ENCODE data around the gene MCTP2.

DNA sequence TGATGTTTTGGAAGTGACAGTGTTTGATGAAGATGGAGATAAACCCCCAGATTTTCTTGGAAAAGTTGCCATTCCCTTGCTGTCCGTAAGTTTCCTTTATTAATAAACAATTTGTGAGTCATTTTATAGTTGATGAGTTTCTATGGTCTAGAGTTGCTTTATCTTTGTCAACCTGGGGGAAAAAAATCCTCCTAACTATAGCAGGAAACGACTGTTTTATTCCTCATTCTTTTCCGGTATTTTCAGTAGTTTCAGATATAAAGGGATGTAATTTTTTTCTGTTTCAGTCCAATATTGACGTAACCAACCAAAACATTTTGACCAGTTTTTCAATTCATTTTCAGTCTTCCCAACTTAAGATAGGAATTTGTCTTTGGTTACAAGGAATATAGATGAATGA, 154.1 kb downstream of the MCTP2 start:
- TF ChIP-seq YY1 (IDR thresholded peaks at IDR 0.05; ENCODE audit: low read depth), result no peak
- no peak for TF ChIP-seq CREB1 (IDR thresholded peaks at IDR 0.05; ENCODE audit: low read depth)
- TF ChIP-seq TAF1 (IDR thresholded peaks at IDR 0.05; ENCODE audit: low read depth), result no peak
- no peak for TF ChIP-seq CEBPB (IDR thresholded peaks at IDR 0.05)
- TF ChIP-seq EP300 (IDR thresholded peaks at IDR 0.05; ENCODE audit: borderline replicate concordance), result no peak
- TF ChIP-seq EGR1 (IDR thresholded peaks at IDR 0.05), result no peak
- TF ChIP-seq, protein P1, sequence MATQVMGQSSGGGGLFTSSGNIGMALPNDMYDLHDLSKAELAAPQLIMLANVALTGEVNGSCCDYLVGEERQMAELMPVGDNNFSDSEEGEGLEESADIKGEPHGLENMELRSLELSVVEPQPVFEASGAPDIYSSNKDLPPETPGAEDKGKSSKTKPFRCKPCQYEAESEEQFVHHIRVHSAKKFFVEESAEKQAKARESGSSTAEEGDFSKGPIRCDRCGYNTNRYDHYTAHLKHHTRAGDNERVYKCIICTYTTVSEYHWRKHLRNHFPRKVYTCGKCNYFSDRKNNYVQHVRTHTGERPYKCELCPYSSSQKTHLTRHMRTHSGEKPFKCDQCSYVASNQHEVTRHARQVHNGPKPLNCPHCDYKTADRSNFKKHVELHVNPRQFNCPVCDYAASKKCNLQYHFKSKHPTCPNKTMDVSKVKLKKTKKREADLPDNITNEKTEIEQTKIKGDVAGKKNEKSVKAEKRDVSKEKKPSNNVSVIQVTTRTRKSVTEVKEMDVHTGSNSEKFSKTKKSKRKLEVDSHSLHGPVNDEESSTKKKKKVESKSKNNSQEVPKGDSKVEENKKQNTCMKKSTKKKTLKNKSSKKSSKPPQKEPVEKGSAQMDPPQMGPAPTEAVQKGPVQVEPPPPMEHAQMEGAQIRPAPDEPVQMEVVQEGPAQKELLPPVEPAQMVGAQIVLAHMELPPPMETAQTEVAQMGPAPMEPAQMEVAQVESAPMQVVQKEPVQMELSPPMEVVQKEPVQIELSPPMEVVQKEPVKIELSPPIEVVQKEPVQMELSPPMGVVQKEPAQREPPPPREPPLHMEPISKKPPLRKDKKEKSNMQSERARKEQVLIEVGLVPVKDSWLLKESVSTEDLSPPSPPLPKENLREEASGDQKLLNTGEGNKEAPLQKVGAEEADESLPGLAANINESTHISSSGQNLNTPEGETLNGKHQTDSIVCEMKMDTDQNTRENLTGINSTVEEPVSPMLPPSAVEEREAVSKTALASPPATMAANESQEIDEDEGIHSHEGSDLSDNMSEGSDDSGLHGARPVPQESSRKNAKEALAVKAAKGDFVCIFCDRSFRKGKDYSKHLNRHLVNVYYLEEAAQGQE (IDR thresholded peaks at IDR 0.05; ENCODE audit: low read depth), result no peak
- no peak for TF ChIP-seq RAD21 (IDR thresholded peaks at IDR 0.05; ENCODE audit: low read depth)
- TF ChIP-seq, protein P2, sequence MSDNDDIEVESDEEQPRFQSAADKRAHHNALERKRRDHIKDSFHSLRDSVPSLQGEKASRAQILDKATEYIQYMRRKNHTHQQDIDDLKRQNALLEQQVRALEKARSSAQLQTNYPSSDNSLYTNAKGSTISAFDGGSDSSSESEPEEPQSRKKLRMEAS (IDR thresholded peaks at IDR 0.05), result no peak
- TF ChIP-seq FOXM1 (IDR thresholded peaks at IDR 0.05; ENCODE audit: borderline replicate concordance, low read depth), result no peak
- TF ChIP-seq TCF12 (IDR thresholded peaks at IDR 0.05; ENCODE audit: low read depth), result no peak
- TF ChIP-seq ZBTB7A (IDR thresholded peaks at IDR 0.05; ENCODE audit: low read depth), result no peak
- TF ChIP-seq NFIC (IDR thresholded peaks at IDR 0.05), result no peak
